Measurements from ENCODE around the gene SFRP5. TPM values are rescaled to one million over a fixed set of nuclear protein-coding genes. Genes with fewer than 3 reads are reported as not detected.

SFRP5 gene
- total RNA-seq, result not detected in 2 replicates
- not detected in 2 replicates for polyA plus RNA-seq
- polyA plus RNA-seq (2011; cell fraction: cytosol; rRNA removed), result not detected in 2 replicates
- not detected in 2 replicates for polyA plus RNA-seq (2011; cell fraction: nucleus; rRNA removed)
- polyA plus RNA-seq (2012), result not detected in 2 replicates
- polyA minus RNA-seq, result not detected in 2 replicates
- not detected for polyA minus RNA-seq (2011; cell fraction: cytosol; rRNA and poly(A)+ RNA removed)
- not detected in 2 replicates for polyA minus RNA-seq (2011; cell fraction: nucleus; rRNA and poly(A)+ RNA removed)
- Bru-seq, nascent RNA, result not detected
- BruChase-seq, experiment 1, labeled RNA remaining after a 6-hour chase, result not detected
- not detected for BruChase-seq, experiment 2, labeled RNA remaining after a 2-hour chase
- long read RNA-seq, result 0 reads

- DNase-seq (ENCODE audit: low read depth, low spot score) (no peak), FAIRE-seq (no peak)
- BruUV-seq (replicated peaks), result no TSS peak
- Histone ChIP-seq H3K4me3 (replicated peaks in 1 of 3; ENCODE audit: insufficient read depth in 1 of 3, low read depth in 1 of 3, low read length in 3 of 3) (no peak within 1 kb of the TSS), H3K4me2 (ENCODE audit: insufficient read depth, low read length) (peak within 1 kb of the TSS; percentile 19), H3K36me3 (ENCODE audit: control insufficient read depth in 2 of 2, extremely low read depth in 1 of 2, insufficient read depth in 2 of 2, low read length in 2 of 2) (no peaks in the 10 kb centered on the region), H3K4me1 (ENCODE audit: control insufficient read depth, extremely low read depth, insufficient read depth, low read length) (no peaks in the 10 kb centered on the region), H3K9ac (replicated peaks; ENCODE audit: extremely low read depth, insufficient read depth, low read length) (no peak within 1 kb of the TSS), H3K27me3 (ENCODE audit: control insufficient read depth in 2 of 2, insufficient read depth in 2 of 2, low read length in 2 of 2) (peaks cover 40 to 42% of the 10 kb centered on the region in 2 experiments), H3K9me1 (replicated peaks; ENCODE audit: control insufficient read depth, extremely low read depth, insufficient read depth, low read length) (no peaks in the 10 kb centered on the region), H3K79me2 (ENCODE audit: control insufficient read depth, insufficient read depth, low read length) (no peaks in the 10 kb centered on the region), H3K9me3 (replicated peaks; ENCODE audit: control insufficient read depth, insufficient read depth, low read length) (no peaks in the 10 kb centered on the region), H4K20me1 (replicated peaks; ENCODE audit: control insufficient read depth, extremely low read depth, insufficient read depth, low read length) (no peaks in the 10 kb centered on the region), H2AFZ (ENCODE audit: low read depth, low read length) (peak within 1 kb of the TSS; percentile 55), H3K27ac (ENCODE audit: insufficient read depth, low read depth, low read length) (no peak within 1 kb of the TSS)
- POLR2A ChIA-PET, result no interaction called here
- CTCF ChIA-PET, result interaction anchor here (1.1 to 1.5 kb wide), 2 partner anchors 20 to 269 kb away, joined by 3 to 4 read pairs; no protein-coding TSS in a partner anchor
- intact Hi-C loops (cut with micrococcal nuclease) (no loop called here), dilution Hi-C loops (cut with MboI; ENCODE audit: extremely low pct_ligation_motif_present, low sequenced_read_pairs) (no loop called here)
- no peak for TF ChIP-seq MAX (IDR thresholded peaks at IDR 0.05; ENCODE audit: insufficient read depth, insufficient read length)
- TF ChIP-seq POLR2A (IDR thresholded peaks at IDR 0.05; ENCODE audit: low read depth, low read length), result no peak
- TF ChIP-seq POLR2AphosphoS5 (IDR thresholded peaks at IDR 0.05; ENCODE audit: insufficient read depth, low read depth, low read length), result no peak
- TF ChIP-seq GATA2 (IDR thresholded peaks at IDR 0.05; ENCODE audit: insufficient read depth, insufficient read length, low read depth, low read length), result no peak
- no peak for TF ChIP-seq JUN (IDR thresholded peaks at IDR 0.05; ENCODE audit: borderline replicate concordance, insufficient read depth, insufficient read length, low read depth)
- TF ChIP-seq MYC (IDR thresholded peaks at IDR 0.05; ENCODE audit: low read depth, low read length), result no peak
- no peak for TF ChIP-seq FOS (IDR thresholded peaks at IDR 0.05; ENCODE audit: borderline replicate concordance, insufficient read depth, low read length)
- no peak for TF ChIP-seq CTCF (IDR thresholded peaks at IDR 0.05; ENCODE audit: extremely low read depth in 1 of 2, insufficient read depth in 1 of 2, low read depth in 1 of 2, low read length in 2 of 2)
- no peak for TF ChIP-seq EZH2 (IDR thresholded peaks at IDR 0.05; ENCODE audit: borderline replicate concordance, low read depth, low read length, severe bottlenecking)
These were observed at the start of gene SFRP5 for GRCh38 chr10:97771913-97772823. TSS of gene SFRP5 (minus strand) at chr10:97771999. CDS start at chr10:97771833, 166 bp downstream.

Data from endothelial cell of umbilical vein (primary cell).